NCI-H1092 (cell line): ENCODE measurements around the gene OR2T27.
"Not testable (repeated sequence)": the region's sequence is repeated elsewhere in the genome, so short reads cannot be mapped to it uniquely, and the experiment has no call there.

Experiments used
- DNase-seq: peaks from one replicate; lab custom pipeline; 2025; lab: John Stamatoyannopoulos, UW

Gene OR2T27

GRCh38 chr1:248640906-248641305, 14.4 kb downstream of the OR2T27 start:
- DNase-seq = not testable (repeated sequence)

GRCh38 chr1:248639652-248640051, 15.7 kb downstream of the OR2T27 start:
- DNase-seq = not testable (repeated sequence)

GRCh38 chr1:248636612-248637011, 18.7 kb downstream of the OR2T27 start:
- not testable (repeated sequence) for DNase-seq

- DNase-seq = not testable (repeated sequence)
These were observed 20.3 kb downstream of the OR2T27 start, which contains the start of gene OR2T11 for GRCh38 chr1:248634991-248635390. Gene OR2T11, minus strand, starts transcription at chr1:248635091. Its CDS starts 7,963 bp downstream, at chr1:248627128.

GRCh38 chr1:248631354-248632008, 23.8 kb downstream of the OR2T27 start:
- no peak for DNase-seq

GRCh38 chr1:248630551-248630950, 24.8 kb downstream of the OR2T27 start:
- DNase-seq = no peak

- DNase-seq = no peak
These were observed 27.1 kb downstream of the OR2T27 start for GRCh38 chr1:248627971-248628844.

GRCh38 chr1:248625971-248626370, 29.4 kb downstream of the OR2T27 start:
- DNase-seq = no peak

GRCh38 chr1:248625166-248625565, 30.2 kb downstream of the OR2T27 start:
- no peak for DNase-seq

- DNase-seq = peak; percentile 15
These were observed 32.7 kb downstream of the OR2T27 start for GRCh38 chr1:248622570-248623001.

- no peak for DNase-seq
These were observed 33.6 kb downstream of the OR2T27 start for GRCh38 chr1:248621770-248622169.

- DNase-seq = peak; percentile 9
These were observed 36.5 kb downstream of the OR2T27 start for GRCh38 chr1:248618878-248619277.

GRCh38 chr1:248618119-248618518, 37.2 kb downstream of the OR2T27 start:
- no peak for DNase-seq

GRCh38 chr1:248613742-248614141, 41.6 kb downstream of the OR2T27 start:
- DNase-seq = no peak

- no peak for DNase-seq
These were observed 43.4 kb downstream of the OR2T27 start for GRCh38 chr1:248611883-248612414.

GRCh38 chr1:248610301-248610700, 45.0 kb downstream of the OR2T27 start:
- no peak for DNase-seq
